NCI-H2081 treated with DMSO at 0.1 percent for 48 hours (cell line): ENCODE results near the gene TARDBP.
"Not testable (repeated sequence)": the region's sequence is repeated elsewhere in the genome, so short reads cannot be mapped to it uniquely, and the experiment has no call there.

Experiments used
- DNase-seq: peaks from one replicate; lab custom pipeline; 2025; lab: John Stamatoyannopoulos, UW

TARDBP gene

DNA sequence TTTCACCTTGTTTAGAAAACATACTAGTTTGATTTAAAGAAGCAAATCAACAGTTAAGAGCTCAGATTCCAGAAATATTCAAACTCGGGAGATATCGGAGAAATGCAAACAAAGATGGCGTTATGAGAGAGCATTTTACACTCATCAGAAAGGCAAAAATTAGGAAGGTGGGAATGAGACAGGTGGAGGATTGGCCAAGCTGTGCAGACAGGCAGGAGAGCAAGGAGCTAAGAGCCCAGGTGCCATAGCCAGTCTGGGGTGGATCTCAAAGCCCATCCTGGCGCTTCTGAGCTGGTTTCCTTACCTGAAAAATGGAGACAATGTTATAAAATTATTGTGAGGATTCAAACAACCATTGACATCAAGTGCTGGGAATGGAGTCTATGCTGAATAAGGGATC is 19.6 kb upstream of the TARDBP start:
- no peak for DNase-seq

DNA sequence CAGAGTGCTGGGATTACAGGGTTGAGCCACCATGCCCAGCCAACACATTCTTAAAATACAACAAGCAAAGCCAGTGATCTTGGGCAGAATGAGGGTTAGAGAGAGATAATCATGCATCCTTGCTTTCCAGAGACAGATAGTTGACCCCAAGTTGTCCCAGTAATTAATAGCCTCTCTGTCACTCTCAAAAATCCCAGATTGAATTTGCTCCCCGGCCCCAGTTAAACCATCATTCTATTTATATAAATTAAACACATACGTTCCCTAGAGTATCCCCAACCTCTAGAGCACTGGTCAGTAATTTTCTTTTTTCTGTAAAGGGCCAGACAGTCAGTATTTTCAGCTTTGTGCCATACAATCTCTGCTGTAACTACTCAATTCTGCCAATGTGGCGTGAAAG is 16.4 kb upstream of the TARDBP start:
- DNase-seq, result no peak

DNA sequence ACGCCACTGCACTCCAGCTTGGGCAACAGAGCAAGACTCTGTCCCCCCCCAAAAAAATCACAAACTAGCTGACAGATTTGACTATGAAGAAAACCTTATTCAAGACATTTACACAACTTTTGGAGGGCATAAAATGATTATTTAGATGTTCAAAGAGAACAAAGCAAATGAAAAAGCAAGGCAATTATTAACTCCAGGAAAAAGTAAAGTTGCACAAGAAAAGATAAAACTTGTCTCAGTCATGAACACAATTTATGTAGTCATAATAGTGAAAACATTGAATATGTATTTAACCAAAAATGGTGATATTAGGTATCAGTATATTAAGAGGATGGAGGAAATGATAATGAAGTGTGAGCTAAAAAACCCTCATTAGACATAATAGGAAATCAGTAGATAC is 11.9 kb upstream of the TARDBP start:
- DNase-seq, result no peak

DNA sequence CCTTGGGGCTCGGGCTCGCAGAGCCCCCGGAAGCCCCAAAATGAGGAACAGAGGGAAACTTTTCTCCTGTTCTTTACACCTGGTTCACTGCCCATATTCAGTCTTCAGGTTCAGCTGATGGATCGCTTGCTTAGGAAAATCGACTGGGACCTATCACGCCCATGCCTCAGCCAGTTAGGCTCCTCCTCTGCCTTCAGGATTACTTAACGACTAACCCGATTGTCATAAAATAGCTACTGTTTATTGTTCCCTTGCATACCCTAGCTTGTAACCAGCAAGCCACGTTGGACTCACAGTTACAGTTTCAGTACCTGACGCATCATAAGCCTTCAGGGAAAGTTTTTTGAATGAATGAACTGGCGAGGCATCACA is 692 bp downstream of the TARDBP start:
- no peak for DNase-seq

DNA sequence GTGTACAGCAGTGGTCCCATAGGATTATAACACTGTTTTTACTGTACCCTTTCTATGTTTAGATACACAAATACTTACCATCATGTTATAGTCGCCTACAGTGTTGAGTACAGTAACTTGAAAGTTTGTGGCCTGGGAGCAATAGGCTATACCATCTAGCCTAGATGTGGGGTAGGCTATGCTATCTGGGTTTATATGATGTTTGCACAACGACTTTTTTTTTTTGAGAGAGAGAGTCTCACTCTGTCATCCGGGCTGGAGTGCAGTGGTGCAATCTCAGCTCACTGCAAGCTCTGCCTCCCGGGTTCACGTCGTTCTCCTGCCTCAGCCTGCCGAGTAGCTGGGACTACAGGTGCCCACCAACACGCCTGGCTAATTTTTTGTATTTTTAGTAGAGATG is 6.9 kb downstream of the TARDBP start:
- not testable (repeated sequence) for DNase-seq

DNA sequence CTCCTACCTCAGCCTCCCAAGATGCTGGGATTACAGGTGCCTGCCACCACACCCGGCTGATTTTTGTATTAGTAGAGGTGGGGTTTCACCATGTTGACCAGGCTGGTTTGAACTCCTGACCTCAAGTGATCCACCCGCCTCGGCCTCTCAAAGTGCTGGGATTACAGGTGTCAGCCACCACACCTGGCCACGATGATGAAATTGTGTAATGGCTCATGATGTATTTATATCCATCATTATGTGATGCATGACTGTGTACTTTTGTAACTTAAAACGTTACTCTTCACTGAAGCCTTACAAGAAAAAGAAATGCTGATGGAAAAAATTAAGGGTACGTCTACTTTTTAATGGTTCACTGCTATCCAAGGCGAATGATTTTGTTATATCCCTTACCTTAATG is 7.5 kb downstream of the TARDBP start:
- no peak for DNase-seq

- no peak for DNase-seq
Measured at GRCh38 chr1:11023201-11023600, 10.7 kb downstream of the TARDBP start.

DNA sequence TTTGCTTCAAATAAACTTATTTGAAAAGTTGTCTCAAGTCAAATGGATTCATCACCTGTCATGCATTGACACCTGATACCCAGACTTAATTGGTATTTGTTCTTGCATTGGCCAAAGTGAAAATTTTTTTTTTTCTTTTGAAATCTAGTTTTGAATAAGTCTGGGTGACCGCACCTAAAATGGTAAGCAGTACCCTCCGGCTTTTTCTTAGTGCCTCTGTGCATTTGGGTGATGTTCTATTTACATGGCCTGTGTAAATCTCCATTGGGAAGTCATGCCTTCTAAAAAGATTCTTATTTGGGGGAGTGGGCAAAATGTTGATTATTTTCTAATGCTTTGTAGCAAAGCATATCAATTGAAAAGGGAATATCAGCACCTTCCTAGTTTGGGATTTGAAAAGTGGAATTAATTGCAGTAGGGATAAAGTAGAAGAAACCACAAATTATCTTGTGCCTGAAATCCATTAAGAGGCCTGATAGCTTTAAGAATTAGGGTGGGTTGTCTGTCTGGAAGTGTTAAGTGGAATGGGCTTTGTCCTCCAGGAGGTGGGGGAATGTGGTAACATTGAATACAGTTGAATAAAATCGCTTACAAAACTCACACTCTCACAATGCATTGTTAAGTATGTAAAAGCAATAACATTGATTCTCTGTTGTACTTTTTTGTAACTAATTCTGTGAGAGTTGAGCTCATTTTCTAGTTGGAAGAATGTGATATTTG is 11.9 kb downstream of the TARDBP start:
- DNase-seq, result no peak

GRCh38 chr1:11024874-11025203 is 12.4 kb downstream of the TARDBP start:
- no peak for DNase-seq

GRCh38 chr1:11025618-11026017 is 13.2 kb downstream of the TARDBP start:
- DNase-seq, result no peak

DNA sequence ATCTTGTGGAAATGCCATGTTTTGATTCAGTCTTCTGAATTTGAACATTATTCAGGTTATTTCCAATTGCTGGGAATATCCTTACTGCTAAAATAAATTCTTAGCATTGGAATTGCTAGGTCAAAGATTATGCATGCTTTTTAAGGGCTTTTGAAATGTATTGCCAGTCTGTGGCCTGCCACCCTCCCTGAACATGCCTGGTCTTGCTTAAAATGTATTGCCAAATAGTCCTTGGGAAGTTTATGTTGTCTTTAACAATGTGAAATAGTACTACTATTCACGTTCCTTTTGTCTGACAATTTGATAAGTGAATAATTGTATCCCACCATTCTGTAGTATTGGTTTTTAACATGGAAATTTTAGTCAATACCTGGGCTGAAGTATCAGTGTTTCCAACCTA is 13.6 kb downstream of the TARDBP start:
- DNase-seq, result no peak

DNA sequence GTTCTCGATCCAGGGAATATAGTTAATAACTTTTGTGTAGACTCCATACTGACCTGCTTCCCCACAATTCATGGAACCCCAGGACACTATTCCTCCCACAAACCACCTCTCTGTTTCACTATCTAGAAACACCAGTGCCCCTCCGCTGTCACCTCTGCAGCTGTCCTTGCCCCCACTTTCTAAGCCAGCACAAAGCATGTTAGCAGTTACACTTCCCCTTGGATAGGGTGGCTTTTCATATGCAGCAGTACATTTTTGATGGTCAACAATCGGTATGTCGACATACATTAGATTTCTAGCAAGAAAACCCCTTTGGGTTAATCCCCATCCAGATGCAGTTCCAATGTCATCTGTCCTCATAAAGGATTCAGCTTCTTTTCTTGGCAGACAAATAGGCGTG is 14.4 kb downstream of the TARDBP start:
- DNase-seq, result no peak

- DNase-seq, result no peak
Measured at GRCh38 chr1:11027316-11027715, 14.9 kb downstream of the TARDBP start.

- DNase-seq, result no peak
Measured at GRCh38 chr1:11028018-11028417, 15.6 kb downstream of the TARDBP start.

GRCh38 chr1:11030865-11031264 is 18.4 kb downstream of the TARDBP start:
- no peak for DNase-seq

DNA sequence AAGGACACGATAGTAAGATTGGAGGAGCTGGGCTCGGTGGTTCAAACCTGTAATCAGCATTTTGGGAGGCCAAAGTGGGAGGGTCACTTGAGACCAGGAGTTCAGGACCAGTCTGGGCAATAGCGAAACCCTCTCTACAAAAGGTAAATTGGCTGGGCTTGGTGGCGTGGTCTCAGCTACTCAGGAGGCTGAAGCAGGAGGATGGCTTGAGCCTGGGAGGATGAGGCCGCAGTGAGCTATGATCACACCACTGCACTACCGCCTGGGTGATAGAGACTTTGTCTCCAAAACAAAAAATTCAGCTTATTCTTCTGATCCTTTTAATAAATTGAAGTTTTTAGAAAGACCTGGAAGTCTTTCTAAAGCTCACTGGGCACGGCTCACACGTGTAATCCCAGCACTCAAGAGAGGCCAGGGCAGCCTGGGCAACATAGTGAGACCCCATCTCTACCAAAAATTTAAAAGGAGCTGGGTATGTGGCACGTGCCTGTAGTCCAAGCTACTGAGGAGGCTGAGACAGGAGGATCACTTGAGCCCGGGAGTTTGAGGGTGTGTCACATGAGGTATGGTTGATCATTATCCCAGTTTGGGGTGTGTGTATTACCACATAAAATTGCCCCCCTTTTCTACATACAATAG is 19.3 kb downstream of the TARDBP start:
- DNase-seq, result no peak

- not testable (repeated sequence) for DNase-seq
Measured at GRCh38 chr1:11037019-11037739, 24.7 kb downstream of the TARDBP start.

DNA sequence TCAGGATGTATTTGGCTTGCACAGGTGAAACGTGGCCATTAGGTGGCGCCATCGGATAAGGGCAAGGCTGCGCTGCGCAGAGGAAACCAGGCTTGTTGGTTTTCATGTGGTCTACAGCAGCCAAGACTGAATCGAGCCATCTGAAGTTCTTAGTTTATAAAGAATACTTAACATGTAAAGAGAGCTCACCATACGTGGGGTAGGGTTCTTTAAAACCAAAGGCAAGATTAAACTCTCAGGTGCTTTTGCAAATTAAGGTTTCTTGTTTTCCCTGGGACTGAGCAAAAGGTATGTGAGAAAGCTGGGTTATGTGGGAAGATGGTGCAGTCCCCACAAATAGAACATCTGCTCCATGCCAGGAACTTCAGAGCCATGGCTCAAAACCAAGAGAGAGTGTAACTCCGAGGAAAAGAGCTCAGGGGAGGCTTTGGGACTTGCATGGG is 25.3 kb downstream of the TARDBP start:
- peak; percentile 52 for DNase-seq

DNA sequence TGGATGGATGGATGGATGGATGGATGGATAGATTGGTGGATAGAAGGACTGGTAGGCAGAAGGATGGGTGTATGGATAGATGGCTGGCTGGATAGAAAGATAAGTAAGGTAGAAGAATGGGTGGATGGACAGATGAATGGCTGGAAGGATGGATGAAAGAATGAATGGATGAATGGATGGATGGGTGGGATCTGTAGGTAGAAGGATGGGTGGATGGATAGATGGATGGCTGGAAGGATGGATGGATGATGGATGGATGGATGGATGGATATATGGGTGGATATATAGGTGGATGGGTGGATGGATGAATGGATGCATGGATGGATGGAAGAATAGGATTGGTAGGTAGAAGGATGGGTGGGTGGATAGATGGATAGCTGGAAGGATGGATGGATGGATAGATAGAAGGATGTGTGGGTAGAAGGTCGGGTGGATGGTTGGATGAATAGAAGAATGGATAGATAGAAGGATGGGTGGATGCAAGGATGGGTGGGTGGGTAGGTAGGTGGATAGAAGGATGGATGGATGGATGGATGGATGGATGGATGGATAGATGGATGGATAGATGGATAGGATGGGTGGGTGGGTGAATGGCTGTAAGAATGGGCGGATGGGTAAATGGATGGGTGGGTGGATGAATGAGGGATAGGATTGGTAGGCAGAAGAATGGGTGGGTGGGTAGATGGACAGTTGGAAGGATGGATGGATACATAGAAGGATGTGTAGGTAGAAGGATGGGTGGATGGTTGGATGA is 27.1 kb downstream of the TARDBP start:
- DNase-seq, result no peak

DNA sequence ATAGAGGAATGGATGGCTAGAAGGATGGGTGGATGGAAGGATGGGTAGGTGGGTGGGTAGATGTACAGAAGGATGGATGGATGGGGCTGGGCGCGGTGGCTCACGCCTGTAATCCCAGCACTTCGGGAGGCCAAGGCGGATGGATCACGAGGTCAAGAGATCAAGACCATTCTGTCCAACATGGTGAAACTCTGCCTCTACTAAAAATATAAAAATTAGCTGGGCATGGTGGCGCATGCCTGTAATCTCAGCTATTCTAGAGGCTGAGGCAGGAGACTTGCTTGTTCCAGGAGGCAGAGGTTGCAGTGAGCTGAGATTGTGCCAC is 27.6 kb downstream of the TARDBP start:
- DNase-seq, result not testable (repeated sequence)

- DNase-seq, result no peak
Measured at GRCh38 chr1:11041048-11041447, 28.6 kb downstream of the TARDBP start.

- DNase-seq, result no peak
Measured at GRCh38 chr1:11042065-11042464, 29.6 kb downstream of the TARDBP start.
